Measurements from ENCODE around the gene FILIP1L. TPM values are rescaled to one million over a fixed set of nuclear protein-coding genes. Genes with fewer than 3 reads are reported as not detected.

FILIP1L gene
- total and polyA plus RNA-seq, 2 of the 8 experiments (the other 6 are each of a cell fraction or from before 2014, with no cell fraction given): 0.06 to 0.09 TPM

DNA sequence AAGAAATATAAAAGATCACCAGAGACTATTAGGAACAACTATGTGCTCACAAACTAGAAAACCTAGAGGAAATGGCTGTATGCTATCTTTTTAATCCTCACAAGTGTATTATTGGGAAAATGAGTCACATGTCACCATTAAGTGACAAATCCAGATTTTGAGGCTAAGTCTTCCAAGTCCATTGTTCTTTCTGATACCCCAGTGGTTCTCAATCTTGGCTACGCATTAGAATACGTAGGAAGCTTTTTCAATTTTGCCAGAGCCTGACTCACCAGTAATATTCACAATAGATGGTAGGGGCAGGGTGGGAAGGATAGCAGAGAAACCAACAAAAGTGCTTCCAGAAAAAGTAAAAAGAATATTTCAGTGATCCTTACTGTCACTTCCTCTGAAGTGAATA, 117.0 kb downstream of the FILIP1L start (continued):
- no peak for TF ChIP-seq CTCF (IDR thresholded peaks at IDR 0.05; ENCODE audit: control extremely low read depth in 1 of 3, insufficient read depth in 1 of 3, low read depth in 1 of 3, low read length in 3 of 3)

All from H1 (cell line).